Pancreas (tissue), 10 donors: ENCODE results near the gene ARCN1. TPM values are rescaled to one million over a fixed set of nuclear protein-coding genes. Genes with fewer than 3 reads are reported as not detected.

Source experiments
- ATAC-seq, 4 donors: fragments of 200-7000 bp; cut with Tn5 transposase; one replicate each; pipeline versions ENCODE4 v1.8.0 to v1.9.1; 2020; ENCODE audit warnings: mild to moderate bottlenecking in 4 of 4, moderate library complexity in 4 of 4
- DNase-seq, 6 donors: peaks; one replicate each; pipeline ENCODE4 v3.0.0-alpha.2; 2020
- FAIRE-seq: peaks from 2 replicates; lab custom pipeline; 2012; peaks lifted over from hg19 to GRCh38; lab: Jason Lieb, UNC
- H3K27ac ChIP-seq, 4 donors: fragments of 200-600 bp; sonication (generic); 1 replicate in 3 of 4; 2 replicates in 1 of 4; pipeline versions ENCODE4 v1.5.0 to v1.8.0; 2020
- H3K27me3 ChIP-seq, 4 donors: fragments of 200-600 bp; one replicate each; pipeline ENCODE4 v1.8.0; 2021
- H3K36me3 ChIP-seq, 3 donors: fragments of 200-600 bp; sonication (generic) in 1 of 3; one replicate each; pipeline versions ENCODE4 v1.5.0 to v1.8.0; 2020 to 2021
- H3K4me1 ChIP-seq, 3 donors: fragments of 200-600 bp; one replicate each; pipeline ENCODE4 v1.8.0; 2021
- H3K4me3 ChIP-seq, 4 donors: fragments of 200-600 bp; sonication (generic) in 2 of 4; one replicate each; pipeline versions ENCODE4 v1.5.0 to v1.8.0; 2020 to 2021
- H3K9me3 ChIP-seq, 4 donors: fragments of 200-600 bp; one replicate each; pipeline ENCODE4 v1.8.0; 2021
- CTCF ChIP-seq, 4 donors: fragments of 200-600 bp; sonication (generic) in 3 of 4; IDR thresholded peaks; one replicate each; pipeline versions ENCODE4 v1.5.0 to v1.8.0; 2021; ENCODE audit warnings: antibody characterized with exemption in 4 of 4
- WGBS, 2 donors: extraction: QIAGEN DNeasy Blood & Tissue Kit; methylation state at CpG; one replicate each; pipeline ENCODE4 v1.1.7; 2013; 5-methylcytosine and 5-hydroxymethylcytosine counted together
- intact Hi-C, 3 donors: fragments of 100-400 bp; cut with DNase I; formaldehyde crosslinking; loops; one replicate each; pipeline versions ENCODE4 v1.11.1 to v1.14.2; 2022
- microRNA-seq, 2 donors: library from miRNA; unstranded; fragments of <30 nt; microRNA quantifications; one replicate each; pipeline versions ENCODE4 to v1.1.0, GENCODE V29; 2019 to 2020
- polyA plus RNA-seq, 2 donors: library from polyadenylated mRNA; stranded (reverse); fragments of 200-250 nt; gene quantifications; one replicate each; pipeline ENCODE4 v1.2.3, GENCODE V29; 2013
- total RNA-seq, 6 donors: library from RNA; stranded (reverse); fragmentation: NEBNext Ultra II Directional in 4 of 6; extraction: Animal tissue kit (Norgen Biotek cat#: 25700) in 4 of 6; gene quantifications; one replicate each; pipeline versions ENCODE4 v1.2.1 to v1.2.4, GENCODE V29; 2021 to 2023
- donor health status: healthy with polysubstance abuse.
- donor health status: DM: no; HTN: no; CAD: no; lungs with moderate emphysema.
- donor health status: DM: no; HTN: no; CAD: no.
- donor health status: control.
- donor health status: control.
- donor health status: Bipolar disorder and iron deficiency.
- donor health status: DM: yes; HTN: yes; CAD: no.
- donor health status: DM: no; HTN: no; CAD: no.
- donor health status: DM: no; HTN: no; CAD: no.
- donor health status: DM: yes; HTN: yes; CAD: no.

The ARCN1 gene
- total and polyA plus RNA-seq, 8 donors, result 39.8 to 105 (median 86.3) TPM

- ATAC-seq (no peak), FAIRE-seq (no peak), DNase-seq (no peak)
- Histone ChIP-seq H3K36me3 (peaks cover 0 to 41% (median 0%) of the 10 kb centered on the region in 3 donors), H3K4me3 (no peak overlapping the region), H3K27me3 (no peaks in the 10 kb centered on the region), H3K4me1 (no peaks in the 10 kb centered on the region), H3K27ac (no peak overlapping the region), H3K9me3 (no peaks in the 10 kb centered on the region)
- no peak for TF ChIP-seq CTCF (IDR thresholded peaks at IDR 0.05)
- intact Hi-C loops, result no loop called here
- 88 to 94% methylated on average over 3 of the region's 3 CpGs for WGBS, 2 donors
Observed at GRCh38 chr11:118651820-118652219, 79.6 kb downstream of the ARCN1 start.

Small RNA genes lying within 50 kb of the gene (microRNA-seq; reads per million reads assigned to microRNA genes)
- gene MIR6716, result 0 to 0.77 reads per million in 2 donors

Other genes with a start within 250 kb of the ARCN1 start
- gene CD3D, start 229.7 kb upstream of the ARCN1 start, total RNA-seq, result 1 to 10 TPM in 2 of 6 donors, under 1 TPM in 4; 0.23 to 2.4 (median 0.82) TPM
- under 1 TPM; 0.14 to 0.80 TPM for gene CD3D, start 229.7 kb upstream of the ARCN1 start, polyA plus RNA-seq
- under 1 TPM; 0.08 to 0.92 (median 0.52) TPM for gene CD3G, start 228.1 kb upstream of the ARCN1 start, total RNA-seq
- gene CD3G, start 228.1 kb upstream of the ARCN1 start, polyA plus RNA-seq, result under 1 TPM in 1 of 2 donors, not detected in 1; 0.04 TPM
- 10 to 100 TPM; 20.0 to 28.9 (median 21.8) TPM for gene UBE4A, start 212.8 kb upstream of the ARCN1 start, total RNA-seq
- 10 to 100 TPM; 14.2 to 17.9 TPM for gene UBE4A, start 212.8 kb upstream of the ARCN1 start, polyA plus RNA-seq
- 10 to 100 TPM; 46.5 to 81.4 (median 74.3) TPM for gene ATP5MG, start 170.8 kb upstream of the ARCN1 start, total RNA-seq
- gene ATP5MG, start 170.8 kb upstream of the ARCN1 start, polyA plus RNA-seq, result 100 to 1,000 TPM; 115 to 120 TPM
- gene KMT2A, start 135.9 kb upstream of the ARCN1 start, total RNA-seq, result 10 to 100 TPM; 31.1 to 46.3 (median 36.6) TPM
- 10 to 100 TPM; 13.9 to 14.1 TPM for gene KMT2A, start 135.9 kb upstream of the ARCN1 start, polyA plus RNA-seq
- gene TTC36, start 44.9 kb upstream of the ARCN1 start, total RNA-seq, result under 1 TPM; 0.64 to 0.92 (median 0.77) TPM
- gene TTC36, start 44.9 kb upstream of the ARCN1 start, polyA plus RNA-seq, result under 1 TPM in 1 of 2 donors, not detected in 1; 0.72 TPM
- 10 to 100 TPM; 12.2 to 18.6 (median 14.4) TPM for gene TMEM25, start 41.2 kb upstream of the ARCN1 start, total RNA-seq
- gene TMEM25, start 41.2 kb upstream of the ARCN1 start, polyA plus RNA-seq, result 10 to 100 TPM; 17.4 to 24.9 TPM
- 10 to 100 TPM in 3 of 6 donors, 1 to 10 TPM in 3; 5.7 to 12.4 (median 9.8) TPM for gene IFT46, start 6.5 kb upstream of the ARCN1 start, total RNA-seq
- gene IFT46, start 6.5 kb upstream of the ARCN1 start, polyA plus RNA-seq, result 10 to 100 TPM; 14.4 to 28.2 TPM
- gene PHLDB1, start 35.2 kb downstream of the ARCN1 start, total RNA-seq, result 10 to 100 TPM; 29.3 to 66.6 (median 41.0) TPM
- 100 to 1,000 TPM; 152 to 153 TPM for gene PHLDB1, start 35.2 kb downstream of the ARCN1 start, polyA plus RNA-seq
- gene TREH, start 107.2 kb downstream of the ARCN1 start, total RNA-seq, result 1 to 10 TPM in 2 of 6 donors, under 1 TPM in 4; 0.14 to 1.5 (median 0.62) TPM
- 1 to 10 TPM; 3.8 to 4.7 TPM for gene TREH, start 107.2 kb downstream of the ARCN1 start, polyA plus RNA-seq
- 10 to 100 TPM; 38.3 to 74.2 (median 54.9) TPM for gene DDX6, start 218.8 kb downstream of the ARCN1 start, total RNA-seq
- gene DDX6, start 218.8 kb downstream of the ARCN1 start, polyA plus RNA-seq, result 10 to 100 TPM; 16.1 to 20.8 TPM